RCC 7860 (cell line): ENCODE data around the gene TNS1.

Experiments
- DNase-seq: peaks from one replicate; pipeline ENCODE4 v3.0.0-alpha.2; 2015; ENCODE audit warnings: low spot score
- FAIRE-seq: peaks from 2 replicates; lab custom pipeline; 2012; peaks lifted over from hg19 to GRCh38; lab: Jason Lieb, UNC

Gene TNS1

GRCh38 chr2:217919204-217919603 is 83.6 kb downstream of the TNS1 start:
- no peak for FAIRE-seq
- DNase-seq, result no peak

GRCh38 chr2:217918308-217919024 is 84.3 kb downstream of the TNS1 start:
- no peak for FAIRE-seq

GRCh38 chr2:217916504-217917254 is 86.1 kb downstream of the TNS1 start:
- FAIRE-seq, result no peak

More at GRCh38 chr2:217918308-217919024, 84.3 kb downstream of the TNS1 start:
- DNase-seq, result no peak

GRCh38 chr2:217915706-217916105 is 87.1 kb downstream of the TNS1 start:
- DNase-seq (no peak), FAIRE-seq (no peak)

More at GRCh38 chr2:217916504-217917254, 86.1 kb downstream of the TNS1 start:
- DNase-seq, result no peak

GRCh38 chr2:217914878-217915277 is 87.9 kb downstream of the TNS1 start:
- no peak for FAIRE-seq
- DNase-seq, result no peak

GRCh38 chr2:217914078-217914477 is 88.7 kb downstream of the TNS1 start:
- no peak for FAIRE-seq

GRCh38 chr2:217913436-217913835 is 89.4 kb downstream of the TNS1 start:
- no peak for FAIRE-seq
- no peak for DNase-seq

More at GRCh38 chr2:217914078-217914477, 88.7 kb downstream of the TNS1 start:
- DNase-seq, result no peak

GRCh38 chr2:217912098-217913024 is 90.4 kb downstream of the TNS1 start:
- DNase-seq (no peak), FAIRE-seq (no peak)

- no peak for FAIRE-seq
- no peak for DNase-seq
Observed at GRCh38 chr2:217911283-217912097, 91.3 kb downstream of the TNS1 start.

- FAIRE-seq, result no peak
- DNase-seq, result no peak
Observed at GRCh38 chr2:217910875-217911212, 92.0 kb downstream of the TNS1 start.

GRCh38 chr2:217909156-217909820 is 93.5 kb downstream of the TNS1 start:
- no peak for FAIRE-seq

GRCh38 chr2:217908544-217908943 is 94.3 kb downstream of the TNS1 start:
- FAIRE-seq (no peak), DNase-seq (no peak)

More at GRCh38 chr2:217909156-217909820, 93.5 kb downstream of the TNS1 start:
- DNase-seq, result no peak

GRCh38 chr2:217907266-217907665 is 95.5 kb downstream of the TNS1 start:
- DNase-seq (no peak), FAIRE-seq (no peak)

GRCh38 chr2:217906798-217907197 is 96.0 kb downstream of the TNS1 start:
- no peak for FAIRE-seq

GRCh38 chr2:217905896-217906295 is 96.9 kb downstream of the TNS1 start:
- no peak for DNase-seq

More at GRCh38 chr2:217906798-217907197, 96.0 kb downstream of the TNS1 start:
- no peak for DNase-seq

GRCh38 chr2:217905395-217905794 is 97.4 kb downstream of the TNS1 start:
- DNase-seq (no peak), FAIRE-seq (no peak)

More at GRCh38 chr2:217905896-217906295, 96.9 kb downstream of the TNS1 start:
- FAIRE-seq, result no peak

- no peak for DNase-seq
- no peak for FAIRE-seq
Observed at GRCh38 chr2:217904614-217904965, 98.2 kb downstream of the TNS1 start.

GRCh38 chr2:217903859-217904613 is 98.8 kb downstream of the TNS1 start:
- FAIRE-seq, result no peak
- no peak for DNase-seq
